Bronchial epithelial cell (primary cell): ENCODE measurements around the gene PXK. TPM values are rescaled to one million over a fixed set of nuclear protein-coding genes. Genes with fewer than 3 reads are reported as not detected.
"Not testable (repeated sequence)": the region's sequence is repeated elsewhere in the genome, so short reads cannot be mapped to it uniquely, and the experiment has no call there.

ENCODE experiments used
- DNase-seq: peaks from one replicate; pipeline ENCODE4 v3.0.0-alpha.2; 2010; ENCODE audit warnings: low read depth
- FAIRE-seq: peaks from 2 replicates; lab custom pipeline; 2011; peaks lifted over from hg19 to GRCh38; lab: Jason Lieb, UNC
- H3K27me3 ChIP-seq: 2 replicates; pipeline ENCODE4 v1.5.1; 2011; ENCODE audit warnings: low read length; ENCODE audit not compliant: control insufficient read depth, insufficient read depth
- H3K36me3 ChIP-seq: 2 replicates; pipeline ENCODE4 v1.5.1; 2011; ENCODE audit warnings: low read length; ENCODE audit not compliant: control insufficient read depth, insufficient read depth
- H3K4me3 ChIP-seq: 2 replicates; pipeline ENCODE4 v1.5.1; 2011; ENCODE audit warnings: mild to moderate bottlenecking, low read depth, low read length, control low read depth
- total RNA-seq: library from RNA; depleted of rRNA; stranded (reverse); fragments of >200 nt; gene quantifications from 2 replicates; pipeline ENCODE4 v1.2.1, GENCODE V29; 2014
- TF ChIP-seq, protein P1 (sequence below): IDR thresholded peaks from 2 replicates; pipeline ENCODE4 v1.5.1; 2011; ENCODE audit warnings: mild to moderate bottlenecking, moderate library complexity, low read length, control low read depth, inconsistent platforms; ENCODE audit not compliant: insufficient read depth, severe bottlenecking

PXK gene
- total RNA-seq, 1 donor from 2014 or later: 12.4 TPM

DNA sequence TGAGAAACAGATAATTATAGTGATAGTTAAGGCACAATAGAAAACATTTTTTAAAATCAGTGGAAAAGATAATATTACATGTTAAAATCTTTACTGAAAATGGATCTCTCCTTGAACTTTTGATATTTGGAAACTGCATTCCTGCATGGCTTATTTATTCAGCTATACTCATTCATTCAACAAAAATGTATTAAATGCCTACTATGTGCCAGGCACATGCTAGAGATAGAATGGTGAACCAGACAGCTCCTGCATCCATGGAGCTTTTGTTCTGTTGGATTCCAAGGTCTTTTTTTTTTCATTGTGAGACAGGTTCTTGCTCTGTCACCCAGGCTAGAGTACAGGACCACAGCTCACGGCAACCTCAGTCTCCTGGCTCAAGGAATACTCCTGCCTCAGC lies 4.5 kb downstream of the PXK start:
- TF ChIP-seq, protein P1, sequence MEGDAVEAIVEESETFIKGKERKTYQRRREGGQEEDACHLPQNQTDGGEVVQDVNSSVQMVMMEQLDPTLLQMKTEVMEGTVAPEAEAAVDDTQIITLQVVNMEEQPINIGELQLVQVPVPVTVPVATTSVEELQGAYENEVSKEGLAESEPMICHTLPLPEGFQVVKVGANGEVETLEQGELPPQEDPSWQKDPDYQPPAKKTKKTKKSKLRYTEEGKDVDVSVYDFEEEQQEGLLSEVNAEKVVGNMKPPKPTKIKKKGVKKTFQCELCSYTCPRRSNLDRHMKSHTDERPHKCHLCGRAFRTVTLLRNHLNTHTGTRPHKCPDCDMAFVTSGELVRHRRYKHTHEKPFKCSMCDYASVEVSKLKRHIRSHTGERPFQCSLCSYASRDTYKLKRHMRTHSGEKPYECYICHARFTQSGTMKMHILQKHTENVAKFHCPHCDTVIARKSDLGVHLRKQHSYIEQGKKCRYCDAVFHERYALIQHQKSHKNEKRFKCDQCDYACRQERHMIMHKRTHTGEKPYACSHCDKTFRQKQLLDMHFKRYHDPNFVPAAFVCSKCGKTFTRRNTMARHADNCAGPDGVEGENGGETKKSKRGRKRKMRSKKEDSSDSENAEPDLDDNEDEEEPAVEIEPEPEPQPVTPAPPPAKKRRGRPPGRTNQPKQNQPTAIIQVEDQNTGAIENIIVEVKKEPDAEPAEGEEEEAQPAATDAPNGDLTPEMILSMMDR: no peak
- FAIRE-seq: no peak

DNA sequence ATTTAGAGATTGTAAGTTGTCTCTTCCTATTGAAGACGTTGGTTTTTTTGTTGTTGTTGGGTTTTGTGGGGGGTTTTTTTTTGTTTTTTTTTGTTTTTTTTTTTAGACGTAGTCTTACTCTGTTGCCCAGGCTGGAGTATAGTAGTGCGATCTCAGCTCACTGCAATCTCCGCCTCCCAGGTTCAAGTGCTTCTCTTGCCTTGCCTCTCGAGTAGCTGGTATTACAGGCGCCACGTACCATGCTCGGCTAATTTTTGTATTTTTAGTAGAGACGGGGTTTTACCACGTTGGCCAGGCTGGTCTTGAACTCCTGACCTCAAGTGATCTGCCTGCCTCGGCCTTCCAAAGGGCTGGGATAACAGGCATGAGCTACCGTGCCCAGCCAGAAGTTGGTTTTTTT lies 6.5 kb downstream of the PXK start:
- H3K27me3 ChIP-seq, H3K36me3 ChIP-seq, H3K4me3 ChIP-seq, FAIRE-seq, DNase-seq: not testable (repeated sequence)

More for the DNA sequence above, 4.5 kb downstream of the PXK start:
- H3K27me3 ChIP-seq: no peaks in the 10 kb centered on the region
- no peak overlapping the region for H3K4me3 ChIP-seq
- no peak for DNase-seq
- H3K36me3 ChIP-seq: no peaks in the 10 kb centered on the region

DNA sequence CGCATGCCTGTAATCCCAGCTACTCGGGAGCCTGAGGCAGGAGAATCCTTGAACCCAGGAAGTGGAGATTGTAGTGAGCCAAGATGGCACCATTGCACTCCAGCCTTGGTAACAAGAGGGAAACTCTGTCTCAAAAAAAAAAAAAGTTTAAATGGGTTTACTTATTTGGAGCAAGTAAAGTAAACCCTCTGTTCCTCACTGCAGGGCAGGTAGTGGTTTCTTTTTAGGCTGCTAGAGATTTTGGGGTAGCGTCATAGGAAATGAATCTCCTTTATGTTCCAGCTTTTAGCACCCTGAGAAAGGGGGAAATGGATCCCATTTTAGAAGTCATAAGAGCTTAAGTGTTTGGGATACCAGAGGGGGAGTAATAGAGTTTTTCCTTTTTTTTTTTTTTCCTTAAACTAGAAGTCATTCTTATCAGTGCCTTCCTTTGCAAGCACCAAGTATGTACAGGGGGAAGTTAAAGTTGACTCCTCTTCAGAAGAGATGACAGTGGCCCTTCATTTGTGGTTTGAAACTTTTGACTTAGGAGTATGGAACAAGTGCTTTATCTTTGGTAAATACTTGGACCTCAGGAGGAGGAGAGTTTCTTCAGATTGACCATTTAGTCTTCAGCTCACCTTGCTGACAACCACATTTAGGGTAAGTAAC lies 8.0 kb downstream of the PXK start:
- no peak for FAIRE-seq
- DNase-seq: no peak
- peaks cover 2% of the 10 kb centered on the region for H3K36me3 ChIP-seq
- TF ChIP-seq, protein P1: no peak
- no peaks in the 10 kb centered on the region for H3K27me3 ChIP-seq
- no peak overlapping the region for H3K4me3 ChIP-seq

DNA sequence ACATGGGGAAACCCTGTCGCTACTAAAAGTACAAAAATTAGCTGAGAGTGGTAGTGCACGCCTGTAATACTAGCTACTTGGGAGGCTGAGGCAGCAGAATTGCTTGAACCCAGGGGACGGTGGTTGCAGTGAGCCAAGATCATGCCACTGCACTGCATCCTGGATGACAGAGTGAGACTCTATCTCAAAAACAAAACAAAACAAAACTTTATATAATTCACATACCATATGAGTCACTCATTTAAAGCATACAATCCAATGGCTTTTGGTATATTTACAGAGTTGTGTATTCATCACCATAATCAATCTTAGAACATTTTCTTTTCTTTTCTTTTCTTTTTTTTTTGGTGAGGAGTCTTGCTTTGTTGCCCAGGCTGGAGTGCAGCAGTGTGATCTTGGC lies 8.7 kb downstream of the PXK start:
- H3K36me3 ChIP-seq: peaks cover 2% of the 10 kb centered on the region
- no peak for FAIRE-seq
- no peak overlapping the region for H3K4me3 ChIP-seq
- DNase-seq: no peak
- H3K27me3 ChIP-seq: no peaks in the 10 kb centered on the region
- TF ChIP-seq, protein P1: no peak

DNA sequence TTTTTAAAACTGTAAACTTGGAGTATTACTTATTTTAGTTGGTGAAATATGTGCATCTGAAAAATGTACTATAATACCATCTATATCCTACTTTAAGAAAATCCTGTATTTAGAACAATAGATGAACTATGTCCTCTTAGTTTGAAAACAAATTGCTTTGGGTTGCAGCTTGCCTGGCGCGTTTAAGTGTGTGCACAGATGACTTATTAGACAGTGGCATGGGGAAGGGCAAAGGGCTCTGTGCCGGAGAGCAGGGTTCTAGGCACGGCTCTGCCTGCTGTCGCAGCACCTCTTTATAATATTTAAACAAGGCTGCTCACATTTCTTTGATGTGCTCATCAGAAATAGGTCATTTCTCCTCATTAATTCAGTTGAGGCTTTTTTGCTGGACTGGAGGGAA lies 10.0 kb downstream of the PXK start:
- DNase-seq (no peak), FAIRE-seq (no peak)
- Histone ChIP-seq H3K4me3 (no peak overlapping the region), H3K27me3 (no peaks in the 10 kb centered on the region), H3K36me3 (peaks cover 2% of the 10 kb centered on the region)
- TF ChIP-seq, protein P1: no peak

DNA sequence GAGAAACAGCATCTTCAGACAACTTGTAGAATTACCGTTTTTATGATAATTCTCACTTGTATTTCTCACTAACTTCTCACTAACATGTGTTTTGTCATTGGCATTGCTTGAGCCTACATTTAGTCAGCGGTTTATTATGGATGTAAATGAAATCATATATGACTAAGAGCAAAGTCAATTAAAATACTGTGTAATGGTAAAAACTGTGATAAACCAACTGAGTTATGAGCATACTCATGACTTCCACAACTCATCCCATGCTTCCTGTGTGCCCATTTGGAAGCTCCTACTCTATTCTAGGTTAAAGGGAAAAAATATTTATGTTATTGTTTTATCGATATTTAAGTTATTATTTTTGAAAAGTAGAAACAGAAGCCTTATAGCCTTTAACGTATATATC lies 12.8 kb downstream of the PXK start:
- no peaks in the 10 kb centered on the region for H3K27me3 ChIP-seq
- TF ChIP-seq, protein P1: no peak
- FAIRE-seq (no peak), DNase-seq (no peak)
- H3K4me3 ChIP-seq: no peak overlapping the region
- peaks cover 5% of the 10 kb centered on the region for H3K36me3 ChIP-seq
